GM21717 (cell line): ENCODE data around the gene SFN.

Experiments
- ATAC-seq: cut with Tn5 transposase; IDR thresholded peaks from one replicate; pipeline ENCODE4 v1.9.1; 2021; ENCODE audit warnings: mild to moderate bottlenecking, moderate library complexity; ENCODE audit not compliant: unreplicated experiment

Gene SFN

DNA sequence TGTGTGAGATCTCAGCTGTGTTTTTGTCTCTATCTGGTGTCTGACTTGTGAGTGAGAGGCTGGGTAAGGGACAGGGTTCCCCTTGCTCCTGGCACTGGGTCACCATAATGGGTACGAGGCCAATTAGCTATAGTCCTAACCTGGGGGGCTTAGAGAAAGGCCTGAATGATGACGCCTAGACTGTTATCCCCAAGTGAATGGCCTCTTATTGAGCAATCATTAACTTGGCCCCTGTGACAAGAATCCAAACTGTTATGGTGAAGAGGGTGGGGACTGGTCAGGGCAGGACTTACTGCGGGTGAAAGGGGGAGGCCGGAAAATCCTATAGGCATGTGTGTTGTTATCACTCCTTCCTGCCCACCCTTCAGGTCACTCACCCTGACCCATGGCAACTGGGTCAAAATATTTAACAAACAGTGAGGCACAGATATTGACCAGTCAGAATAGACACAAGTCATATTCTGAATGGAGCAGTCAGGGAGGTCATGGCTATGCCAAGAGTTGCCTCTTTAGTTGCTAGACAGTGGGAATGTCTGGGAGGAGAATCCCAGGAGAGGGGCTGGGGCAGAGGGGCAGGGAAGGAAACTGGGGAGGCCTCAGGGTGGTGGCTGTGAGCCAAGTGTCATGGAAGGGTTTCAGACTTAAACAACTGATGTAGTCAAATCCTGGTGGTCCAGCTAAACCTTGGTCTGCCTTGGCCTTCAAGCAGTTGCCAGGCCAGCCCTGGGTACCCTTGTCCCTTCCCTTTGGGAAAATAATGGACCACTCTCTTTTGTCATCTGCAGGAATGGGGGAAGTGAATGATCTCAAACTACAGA, 47.6 kb downstream of the SFN start:
- no peak for ATAC-seq

- no peak for ATAC-seq
Observed at GRCh38 chr1:26911399-26912146, 48.6 kb downstream of the SFN start.

- no peak for ATAC-seq
Observed at GRCh38 chr1:26912147-26912490, 49.2 kb downstream of the SFN start.

- no peak for ATAC-seq
Observed at GRCh38 chr1:26913389-26913753, 50.4 kb downstream of the SFN start.
